Kidney (tissue), 14 donors: ENCODE measurements around the gene NTRK2. TPM values are rescaled to one million over a fixed set of nuclear protein-coding genes. Genes with fewer than 3 reads are reported as not detected.

Source experiments
- DNase-seq, 5 donors: peaks; one replicate each; pipeline ENCODE4 v3.0.0-alpha.2; 2013 to 2020
- FAIRE-seq: peaks from 2 replicates; lab custom pipeline; 2012; peaks lifted over from hg19 to GRCh38; lab: Jason Lieb, UNC
- H3K27ac ChIP-seq, 2 donors: one replicate each; pipeline ENCODE4 v1.7.0; 2013; ENCODE audit warnings: low read depth in 2 of 2, low read length in 2 of 2, inconsistent platforms in 1 of 2
- H3K27me3 ChIP-seq: one replicate; pipeline ENCODE4 v1.7.1; 2013; ENCODE audit warnings: low read length, inconsistent platforms; ENCODE audit not compliant: control insufficient read depth, insufficient read depth
- H3K36me3 ChIP-seq, 3 donors: one replicate each; pipeline versions ENCODE4 v1.7.0 to v1.7.1; 2013; ENCODE audit warnings: low read length in 3 of 3, control low read depth in 1 of 3, inconsistent platforms in 1 of 3; ENCODE audit not compliant: insufficient read depth in 3 of 3, control insufficient read depth in 2 of 3
- H3K4me1 ChIP-seq, 3 donors: one replicate each; pipeline versions ENCODE4 v1.7.0 to v1.7.1; 2013; ENCODE audit warnings: low read length in 3 of 3, inconsistent platforms in 1 of 3, low read depth in 1 of 3; ENCODE audit not compliant: control insufficient read depth in 2 of 3, insufficient read depth in 2 of 3
- H3K4me3 ChIP-seq, 3 donors: one replicate each; pipeline versions ENCODE4 v1.7.0 to v1.8.1; 2013; ENCODE audit warnings: low read length in 3 of 3, control low read depth in 1 of 3, inconsistent platforms in 1 of 3
- H3K9ac ChIP-seq, 3 donors: one replicate each; pipeline versions ENCODE4 v1.7.0 to v1.7.1; 2013; ENCODE audit warnings: low read length in 3 of 3, control low read depth in 1 of 3, inconsistent platforms in 1 of 3
- H3K9me3 ChIP-seq, 3 donors: one replicate each; pipeline versions ENCODE4 v1.7.0 to v1.7.1; 2013; ENCODE audit warnings: low read length in 3 of 3, control low read depth in 1 of 3, inconsistent platforms in 1 of 3; ENCODE audit not compliant: control insufficient read depth in 2 of 3, insufficient read depth in 1 of 3
- CTCF ChIP-seq: IDR thresholded peaks from 3 replicates; pipeline ENCODE4 v1.5.1; 2012; ENCODE audit warnings: mild to moderate bottlenecking, moderate library complexity, borderline replicate concordance; ENCODE audit not compliant: insufficient read depth; ENCODE audit errors: extremely low read depth
- intact Hi-C: fragments of 100-400 bp; cut with DNase I; formaldehyde crosslinking; loops from one replicate; pipeline ENCODE4 v1.11.1; 2022
- polyA plus RNA-seq: library from polyadenylated mRNA; stranded (reverse); fragments of 350-450 nt; fragmentation: Illumina TruSeq; extraction: RNeasy Lipid Tissue Mini Kit (QIAGEN cat#74804); gene quantifications from one replicate; pipeline ENCODE4 v1.2.3, GENCODE V29; 2014; ENCODE audit warnings: low read depth, low replicate concordance; ENCODE audit not compliant: insufficient read depth
- total RNA-seq: library from RNA; stranded (reverse); fragmentation: NEBNext Ultra II Directional; extraction: Animal tissue kit (Norgen Biotek cat#: 25700); gene quantifications from one replicate; pipeline ENCODE4 v1.2.1, GENCODE V29; 2021
- donor health status: control.
- donor health status: control.
- donor health status: control.
- donor health status: control.
- donor health status: control.
- donor health status: DM: yes; HTN: yes; CAD: no.
- donor health status: Normal renal cell carcinoma (clear cell type).

NTRK2 gene
- total and polyA plus RNA-seq, 2 donors from 2014 or later, result 20.0 to 41.2 TPM

GRCh38 chr9:84781458-84781857 is 111.9 kb downstream of the NTRK2 start:
- Histone ChIP-seq H3K4me1 (no peaks in the 10 kb centered on the region), H3K9ac (no peak overlapping the region), H3K4me3 (no peak overlapping the region), H3K27ac (no peak overlapping the region), H3K36me3 (no peaks in the 10 kb centered on the region), H3K27me3 (no peaks in the 10 kb centered on the region), H3K9me3 (no peaks in the 10 kb centered on the region)
- FAIRE-seq (peak; percentile 11), DNase-seq (peak in 2 of 5 donors; percentile 38 to 66)
- TF ChIP-seq CTCF, result peak; percentile 41
- intact Hi-C loops, result no loop called here

GRCh38 chr9:84781931-84782866 is 112.7 kb downstream of the NTRK2 start:
- Histone ChIP-seq H3K27me3 (no peaks in the 10 kb centered on the region), H3K9ac (no peak overlapping the region), H3K36me3 (no peaks in the 10 kb centered on the region), H3K4me1 (no peaks in the 10 kb centered on the region), H3K27ac (no peak overlapping the region), H3K9me3 (no peaks in the 10 kb centered on the region), H3K4me3 (no peak overlapping the region)
- no peak for DNase-seq
- intact Hi-C loops, result no loop called here
- TF ChIP-seq CTCF, result no peak
- FAIRE-seq, result no peak

- DNase-seq, result no peak
- H3K9ac ChIP-seq, result no peak overlapping the region
- intact Hi-C loops, result no loop called here
- H3K27me3 ChIP-seq, result no peaks in the 10 kb centered on the region
- no peak for TF ChIP-seq CTCF
- no peaks in the 10 kb centered on the region for H3K36me3 ChIP-seq
- H3K4me1 ChIP-seq, result no peaks in the 10 kb centered on the region
- FAIRE-seq, result no peak
- H3K4me3 ChIP-seq, result no peak overlapping the region
- no peak overlapping the region for H3K27ac ChIP-seq
- no peaks in the 10 kb centered on the region for H3K9me3 ChIP-seq
These were observed 116.4 kb downstream of the NTRK2 start for GRCh38 chr9:84785792-84786547.
